ENCODE data around the gene SLC23A1.

The SLC23A1 gene

DNA sequence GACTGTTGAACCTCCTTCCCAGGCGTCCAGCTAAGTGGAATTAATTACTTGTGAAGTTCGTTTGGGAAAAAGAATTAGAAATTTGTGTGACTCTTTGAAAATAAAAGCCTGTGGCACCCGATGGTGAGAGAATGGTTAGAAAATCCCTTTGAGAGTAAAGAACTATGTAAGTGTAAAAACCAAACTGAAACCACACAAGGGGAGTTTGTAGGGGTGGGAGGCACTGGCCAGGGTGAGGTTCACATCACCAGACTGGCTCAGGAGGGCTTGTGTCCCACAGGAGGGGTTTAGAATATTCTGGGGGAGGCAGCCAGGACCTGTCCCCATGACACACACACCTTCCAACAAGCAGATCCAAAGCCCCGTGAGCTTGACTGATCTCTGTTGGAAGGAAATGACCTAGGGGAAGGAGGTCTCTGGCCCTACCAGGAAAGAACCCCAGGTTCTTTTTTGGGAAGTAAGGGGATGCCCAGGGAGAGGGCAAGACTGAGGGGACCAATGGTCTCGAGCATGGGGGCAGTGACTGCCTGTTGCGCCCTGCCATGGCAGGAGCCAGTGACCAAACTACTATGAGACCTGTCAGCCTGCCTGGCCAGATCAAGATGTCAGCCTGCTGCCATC lies 16.5 kb upstream of the SLC23A1 start:
- no peak overlapping the region for H3K4me3 ChIP-seq (replicated peaks; ENCODE audit: low read depth, low read length)
- TF ChIP-seq, protein P1, sequence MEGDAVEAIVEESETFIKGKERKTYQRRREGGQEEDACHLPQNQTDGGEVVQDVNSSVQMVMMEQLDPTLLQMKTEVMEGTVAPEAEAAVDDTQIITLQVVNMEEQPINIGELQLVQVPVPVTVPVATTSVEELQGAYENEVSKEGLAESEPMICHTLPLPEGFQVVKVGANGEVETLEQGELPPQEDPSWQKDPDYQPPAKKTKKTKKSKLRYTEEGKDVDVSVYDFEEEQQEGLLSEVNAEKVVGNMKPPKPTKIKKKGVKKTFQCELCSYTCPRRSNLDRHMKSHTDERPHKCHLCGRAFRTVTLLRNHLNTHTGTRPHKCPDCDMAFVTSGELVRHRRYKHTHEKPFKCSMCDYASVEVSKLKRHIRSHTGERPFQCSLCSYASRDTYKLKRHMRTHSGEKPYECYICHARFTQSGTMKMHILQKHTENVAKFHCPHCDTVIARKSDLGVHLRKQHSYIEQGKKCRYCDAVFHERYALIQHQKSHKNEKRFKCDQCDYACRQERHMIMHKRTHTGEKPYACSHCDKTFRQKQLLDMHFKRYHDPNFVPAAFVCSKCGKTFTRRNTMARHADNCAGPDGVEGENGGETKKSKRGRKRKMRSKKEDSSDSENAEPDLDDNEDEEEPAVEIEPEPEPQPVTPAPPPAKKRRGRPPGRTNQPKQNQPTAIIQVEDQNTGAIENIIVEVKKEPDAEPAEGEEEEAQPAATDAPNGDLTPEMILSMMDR (IDR thresholded peaks at IDR 0.05; ENCODE audit: low read length, missing control alignments) = no peak
- DNase-seq (ENCODE audit: low read depth) = no peak

DNA sequence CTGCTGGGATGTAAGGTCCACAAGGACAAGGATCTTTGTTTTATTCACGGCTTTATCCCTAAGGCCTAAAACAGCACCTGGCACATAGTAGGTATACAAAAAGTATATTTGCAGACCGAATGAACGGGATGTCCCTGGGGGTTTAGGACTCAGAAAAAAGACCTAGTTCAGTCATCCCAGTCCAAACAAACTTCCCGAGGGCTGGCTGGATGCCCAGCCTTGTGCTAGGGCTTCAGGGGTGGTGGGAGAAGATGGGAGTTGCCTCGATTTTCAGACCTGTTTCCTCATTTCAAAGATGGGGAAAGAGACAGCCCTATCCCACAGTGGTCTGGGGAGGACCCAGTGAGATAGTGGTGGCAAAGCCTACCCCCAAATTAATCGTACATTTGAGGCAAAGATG lies 14.8 kb upstream of the SLC23A1 start:
- H3K4me3 ChIP-seq (replicated peaks; ENCODE audit: low read depth, low read length) = no peak overlapping the region
- DNase-seq (ENCODE audit: low read depth) = no peak
- TF ChIP-seq, protein P1 (IDR thresholded peaks at IDR 0.05; ENCODE audit: low read length, missing control alignments) = no peak

DNA sequence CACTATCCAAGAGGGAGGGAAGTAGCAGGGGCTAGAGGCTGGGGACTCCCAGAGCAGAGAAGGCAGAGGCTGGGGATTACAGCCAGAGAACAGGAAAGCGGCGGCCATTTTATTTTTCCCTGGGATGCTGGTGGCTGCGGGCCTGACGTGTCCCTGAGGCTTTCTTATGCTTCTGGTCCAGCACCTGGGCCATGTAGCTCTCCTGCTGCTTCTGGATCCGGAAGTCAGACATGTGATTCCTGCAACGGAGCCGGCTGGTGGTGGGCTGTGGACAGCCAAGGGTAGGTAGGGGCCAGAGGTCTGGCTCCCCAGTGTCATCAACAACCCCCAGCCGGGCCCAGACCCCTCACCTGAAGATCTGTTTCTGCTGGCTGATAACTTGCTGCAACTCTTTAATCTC lies 13.6 kb upstream of the SLC23A1 start:
- DNase-seq (ENCODE audit: low read depth) = no peak
- H3K4me3 ChIP-seq (replicated peaks; ENCODE audit: low read depth, low read length) = no peak overlapping the region
- TF ChIP-seq, protein P1 (IDR thresholded peaks at IDR 0.05; ENCODE audit: low read length, missing control alignments) = no peak

DNA sequence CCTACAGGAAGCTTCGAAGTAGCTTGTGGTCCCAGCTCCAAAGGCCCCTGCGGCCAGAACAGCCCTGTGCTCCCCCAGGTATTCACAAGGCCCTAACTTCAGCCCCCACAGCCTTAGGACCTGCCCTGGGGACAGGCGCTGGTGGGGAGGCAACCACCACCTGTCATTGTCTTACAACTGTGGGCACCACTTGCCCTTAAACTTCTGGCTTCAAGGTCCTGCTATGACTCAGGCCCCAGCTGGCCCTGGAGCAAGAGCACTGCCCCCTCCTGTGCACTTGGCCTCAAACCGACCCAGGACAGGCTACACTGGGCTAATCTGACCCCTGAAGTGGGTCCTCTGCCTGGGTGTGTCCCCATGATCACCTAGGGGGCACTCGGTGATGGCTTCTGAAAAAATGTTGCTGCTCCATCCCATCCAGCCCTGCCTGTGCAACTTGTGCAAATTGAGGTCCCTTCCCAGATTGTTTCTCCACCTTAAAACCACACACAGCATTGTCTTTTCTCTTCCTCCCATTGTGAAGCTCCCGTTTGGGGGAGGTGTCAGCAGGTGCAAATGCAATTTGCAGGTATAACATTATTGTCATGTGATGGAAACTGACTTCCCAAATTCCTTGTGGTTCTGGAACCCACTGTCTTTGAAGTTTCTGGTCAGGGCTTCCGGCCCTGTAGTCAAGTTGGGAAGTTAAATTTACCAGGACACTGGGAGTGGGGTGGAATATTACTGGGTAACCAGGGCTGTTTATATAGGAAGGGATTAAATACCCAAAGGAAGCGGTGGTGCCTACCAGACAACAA lies 12.9 kb upstream of the SLC23A1 start:
- no peak overlapping the region for H3K4me3 ChIP-seq (replicated peaks; ENCODE audit: low read depth, low read length)
- TF ChIP-seq, protein P1 (IDR thresholded peaks at IDR 0.05; ENCODE audit: low read length, missing control alignments) = no peak
- no peak for DNase-seq (ENCODE audit: low read depth)

DNA sequence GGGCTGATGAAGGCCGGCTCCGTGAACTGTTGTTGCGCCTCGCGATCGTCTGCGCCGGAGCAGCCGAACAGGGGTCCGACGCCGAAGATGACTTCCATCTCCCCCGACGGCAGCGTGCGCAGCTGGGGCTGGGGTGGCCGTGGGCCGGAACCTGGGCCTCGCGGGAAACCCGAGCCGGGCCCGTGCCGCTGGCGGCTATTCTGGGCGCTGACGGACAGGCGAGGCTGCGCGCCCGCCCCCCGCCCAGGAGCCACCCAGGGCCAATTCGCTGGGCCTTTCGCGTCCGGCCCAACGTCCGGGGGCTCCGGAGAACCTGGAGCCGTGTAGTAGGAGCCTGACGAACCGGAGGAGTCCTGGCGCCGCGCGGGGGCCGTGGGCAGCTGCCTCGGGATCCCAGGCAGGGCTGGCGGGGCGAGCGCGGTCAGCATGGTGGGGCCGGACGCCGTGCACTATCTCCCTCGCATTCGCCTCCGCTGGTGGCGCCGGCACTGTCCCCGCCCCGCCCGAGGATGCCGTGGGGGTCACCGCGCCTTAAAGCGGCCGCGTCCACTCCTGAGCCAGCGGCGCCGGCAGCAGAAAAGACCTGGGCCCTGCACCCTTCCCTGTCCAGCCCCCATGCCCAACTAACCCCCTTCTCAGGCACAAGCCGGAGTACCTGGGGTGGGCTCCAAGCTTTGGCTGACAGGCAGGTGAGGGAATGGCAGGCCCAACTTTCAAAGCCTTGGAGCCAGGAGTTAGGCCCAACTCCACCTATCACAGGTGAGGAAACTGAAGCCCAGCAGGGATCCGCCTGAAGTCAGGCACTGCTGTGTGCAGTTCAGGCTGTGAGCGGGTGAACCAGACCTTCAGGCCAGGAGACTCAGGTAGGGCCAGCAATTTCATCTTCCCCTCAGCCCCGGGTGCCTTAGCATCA lies 11.8 kb upstream of the SLC23A1 start, which contains the start of gene PROB1:
Gene PROB1 (minus strand): TSS at position 451 of the 913 bp plus-strand sequence. CDS start 23 bp downstream, at position 428.
- no peak for DNase-seq (ENCODE audit: low read depth)
- H3K4me3 ChIP-seq (replicated peaks; ENCODE audit: low read depth, low read length) = peak within 1 kb of the TSS; percentile 24
- TF ChIP-seq, protein P1 (IDR thresholded peaks at IDR 0.05; ENCODE audit: low read length, missing control alignments) = no peak

DNA sequence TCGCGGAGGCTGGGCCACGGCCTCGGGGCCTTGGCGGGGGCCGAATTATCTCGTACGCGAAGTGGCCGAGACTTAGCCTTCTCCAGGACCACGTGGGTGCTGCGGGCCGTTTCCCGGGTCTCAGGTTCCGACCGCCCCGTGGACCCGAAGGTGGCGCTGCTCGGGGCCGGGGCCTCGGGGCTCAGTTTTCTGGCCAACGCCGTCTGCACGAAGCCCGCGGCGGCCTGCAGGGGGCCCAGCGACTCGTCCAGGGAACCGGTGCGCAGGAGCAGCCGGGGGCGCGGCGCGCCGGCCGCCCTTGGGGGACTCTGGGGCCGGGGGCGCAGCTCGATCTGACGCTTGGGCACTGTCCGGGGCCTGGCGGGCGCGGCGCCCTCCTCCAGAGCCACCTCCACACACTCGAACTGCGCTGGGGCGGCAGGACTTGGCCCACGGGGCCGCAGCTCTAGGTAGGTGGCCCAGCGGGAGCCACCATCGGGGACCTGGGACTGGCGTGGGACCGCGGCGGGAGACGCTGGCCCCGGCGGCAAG lies 11.1 kb upstream of the SLC23A1 start:
- TF ChIP-seq, protein P1 (IDR thresholded peaks at IDR 0.05; ENCODE audit: low read length, missing control alignments) = peak; percentile 13
- H3K4me3 ChIP-seq (replicated peaks; ENCODE audit: low read depth, low read length) = peak overlapping the region; percentile 24
- no peak for DNase-seq (ENCODE audit: low read depth)
